ENCODE data around the gene VIP. TPM values are rescaled to one million over a fixed set of nuclear protein-coding genes. Genes with fewer than 3 reads are reported as not detected.
"Not testable (repeated sequence)": the region's sequence is repeated elsewhere in the genome, so short reads cannot be mapped to it uniquely, and the experiment has no call there.

Gene VIP
- polyA plus RNA-seq (2012; ENCODE audit: low read depth, missing spikeins) = not detected

- DNase-seq (ENCODE audit: insufficient read length, low spot score) = no peak
- FAIRE-seq = no peak
- TF ChIP-seq SPI1 (IDR thresholded peaks at IDR 0.05; ENCODE audit: low read depth, low read length) = no peak
- TF ChIP-seq POLR2A (IDR thresholded peaks at IDR 0.05; ENCODE audit: low read depth, low read length) = no peak
- no peak for TF ChIP-seq POU2F2 (IDR thresholded peaks at IDR 0.05; ENCODE audit: low read depth, low read length)
- no peak for TF ChIP-seq TAF1 (IDR thresholded peaks at IDR 0.05; ENCODE audit: low read depth, low read length)
- no peak for TF ChIP-seq PAX5 (IDR thresholded peaks at IDR 0.05; ENCODE audit: insufficient read depth, low read length, severe bottlenecking)
- no peak for TF ChIP-seq POLR2AphosphoS5 (IDR thresholded peaks at IDR 0.05; ENCODE audit: low read depth, low read length)
Observed at GRCh38 chr6:152750694-152751093, at the start of gene VIP. Gene VIP, plus strand, starts transcription at chr6:152750797. Its CDS starts 1,381 bp downstream, at chr6:152752178.

- DNase-seq (ENCODE audit: insufficient read length, low spot score) = no peak
- FAIRE-seq = no peak
- TF ChIP-seq PAX5 (IDR thresholded peaks at IDR 0.05; ENCODE audit: insufficient read depth, low read length, severe bottlenecking) = no peak
Observed at GRCh38 chr6:152701081-152701862, 49.3 kb upstream of the VIP start.

- no peak for DNase-seq (ENCODE audit: insufficient read length, low spot score)
- FAIRE-seq = no peak
- TF ChIP-seq PAX5 (IDR thresholded peaks at IDR 0.05; ENCODE audit: insufficient read depth, low read length, severe bottlenecking) = no peak
- no peak for TF ChIP-seq POLR2AphosphoS5 (IDR thresholded peaks at IDR 0.05; ENCODE audit: low read depth, low read length)
- TF ChIP-seq POLR2A (IDR thresholded peaks at IDR 0.05; ENCODE audit: low read depth, low read length) = no peak
- no peak for TF ChIP-seq TAF1 (IDR thresholded peaks at IDR 0.05; ENCODE audit: low read depth, low read length)
- no peak for TF ChIP-seq POU2F2 (IDR thresholded peaks at IDR 0.05; ENCODE audit: low read depth, low read length)
- TF ChIP-seq SPI1 (IDR thresholded peaks at IDR 0.05; ENCODE audit: low read depth, low read length) = no peak
Observed at GRCh38 chr6:152701863-152702401, 48.7 kb upstream of the VIP start.

DNA sequence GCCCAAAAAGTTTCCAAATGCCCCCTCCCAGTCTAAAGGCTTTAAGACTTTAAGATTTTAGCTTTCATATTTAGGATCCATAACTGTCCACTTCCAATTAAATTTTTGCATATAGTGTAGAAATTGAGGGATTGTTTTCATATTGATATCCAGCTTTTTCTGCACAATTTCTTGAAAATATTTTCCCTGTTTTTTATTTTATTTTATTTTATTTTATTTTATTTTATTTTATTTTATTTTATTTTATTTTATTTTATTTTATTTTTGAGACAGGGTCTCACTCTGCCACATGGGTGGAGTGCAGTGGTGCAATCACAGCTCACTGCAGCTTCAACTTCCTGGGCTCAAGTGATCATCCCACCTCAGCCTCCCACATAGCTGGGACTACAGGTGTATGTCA, 46.8 kb upstream of the VIP start:
- FAIRE-seq = not testable (repeated sequence)

DNA sequence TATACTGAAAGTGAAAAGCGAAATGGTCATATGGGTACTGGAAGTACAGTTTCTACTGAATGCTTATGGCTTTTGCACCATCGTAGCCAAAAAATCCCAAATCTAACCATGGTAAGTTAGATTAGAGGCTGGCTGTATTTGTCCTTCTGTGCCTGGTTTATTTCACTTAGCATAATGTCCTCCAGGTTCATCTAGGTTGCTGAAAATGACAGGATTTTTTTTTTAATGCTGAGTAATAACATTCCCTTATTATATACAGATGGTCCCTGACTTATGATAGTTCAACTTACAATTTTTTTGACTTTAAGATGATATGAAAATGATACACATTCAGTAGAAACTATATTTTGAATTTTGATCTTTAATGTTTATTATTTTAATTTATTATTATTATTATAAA, 45.3 kb upstream of the VIP start:
- no peak for TF ChIP-seq POU2F2 (IDR thresholded peaks at IDR 0.05; ENCODE audit: low read depth, low read length)
- no peak for TF ChIP-seq POLR2AphosphoS5 (IDR thresholded peaks at IDR 0.05; ENCODE audit: low read depth, low read length)
- TF ChIP-seq PAX5 (IDR thresholded peaks at IDR 0.05; ENCODE audit: insufficient read depth, low read length, severe bottlenecking) = no peak
- no peak for TF ChIP-seq POLR2A (IDR thresholded peaks at IDR 0.05; ENCODE audit: low read depth, low read length)
- TF ChIP-seq SPI1 (IDR thresholded peaks at IDR 0.05; ENCODE audit: low read depth, low read length) = no peak
- no peak for TF ChIP-seq TAF1 (IDR thresholded peaks at IDR 0.05; ENCODE audit: low read depth, low read length)
- no peak for FAIRE-seq
- DNase-seq (ENCODE audit: insufficient read length, low spot score) = no peak

More for the DNA sequence above, 46.8 kb upstream of the VIP start:
- not testable (repeated sequence) for DNase-seq (ENCODE audit: insufficient read length, low spot score)

- TF ChIP-seq PAX5 (IDR thresholded peaks at IDR 0.05; ENCODE audit: insufficient read depth, low read length, severe bottlenecking) = no peak
- TF ChIP-seq TAF1 (IDR thresholded peaks at IDR 0.05; ENCODE audit: low read depth, low read length) = no peak
- TF ChIP-seq POLR2AphosphoS5 (IDR thresholded peaks at IDR 0.05; ENCODE audit: low read depth, low read length) = no peak
- no peak for TF ChIP-seq POLR2A (IDR thresholded peaks at IDR 0.05; ENCODE audit: low read depth, low read length)
- DNase-seq (ENCODE audit: insufficient read length, low spot score) (no peak), FAIRE-seq (no peak)
Observed at GRCh38 chr6:152716322-152716721, 34.3 kb upstream of the VIP start.

GRCh38 chr6:152720974-152721373, 29.6 kb upstream of the VIP start:
- DNase-seq (ENCODE audit: insufficient read length, low spot score) (no peak), FAIRE-seq (no peak)
- TF ChIP-seq SPI1 (IDR thresholded peaks at IDR 0.05; ENCODE audit: low read depth, low read length) (no peak), PAX5 (IDR thresholded peaks at IDR 0.05; ENCODE audit: insufficient read depth, low read length, severe bottlenecking) (no peak), POLR2A (IDR thresholded peaks at IDR 0.05; ENCODE audit: low read depth, low read length) (no peak), POU2F2 (IDR thresholded peaks at IDR 0.05; ENCODE audit: low read depth, low read length) (no peak), POLR2AphosphoS5 (IDR thresholded peaks at IDR 0.05; ENCODE audit: low read depth, low read length) (no peak), TAF1 (IDR thresholded peaks at IDR 0.05; ENCODE audit: low read depth, low read length) (no peak)

GRCh38 chr6:152721956-152722355, 28.6 kb upstream of the VIP start:
- no peak for DNase-seq (ENCODE audit: insufficient read length, low spot score)
- TF ChIP-seq SPI1 (IDR thresholded peaks at IDR 0.05; ENCODE audit: low read depth, low read length) (no peak), TAF1 (IDR thresholded peaks at IDR 0.05; ENCODE audit: low read depth, low read length) (no peak)

GRCh38 chr6:152723398-152723797, 27.2 kb upstream of the VIP start:
- DNase-seq (ENCODE audit: insufficient read length, low spot score) (no peak), FAIRE-seq (no peak)
- TF ChIP-seq PAX5 (IDR thresholded peaks at IDR 0.05; ENCODE audit: insufficient read depth, low read length, severe bottlenecking) (no peak), POLR2A (IDR thresholded peaks at IDR 0.05; ENCODE audit: low read depth, low read length) (no peak), POLR2AphosphoS5 (IDR thresholded peaks at IDR 0.05; ENCODE audit: low read depth, low read length) (no peak), SPI1 (IDR thresholded peaks at IDR 0.05; ENCODE audit: low read depth, low read length) (no peak), TAF1 (IDR thresholded peaks at IDR 0.05; ENCODE audit: low read depth, low read length) (no peak), POU2F2 (IDR thresholded peaks at IDR 0.05; ENCODE audit: low read depth, low read length) (no peak)

More at GRCh38 chr6:152721956-152722355, 28.6 kb upstream of the VIP start:
- FAIRE-seq = no peak

- TF ChIP-seq POU2F2 (IDR thresholded peaks at IDR 0.05; ENCODE audit: low read depth, low read length) (no peak), POLR2AphosphoS5 (IDR thresholded peaks at IDR 0.05; ENCODE audit: low read depth, low read length) (no peak), POLR2A (IDR thresholded peaks at IDR 0.05; ENCODE audit: low read depth, low read length) (no peak), TAF1 (IDR thresholded peaks at IDR 0.05; ENCODE audit: low read depth, low read length) (no peak)
- DNase-seq (ENCODE audit: insufficient read length, low spot score) (no peak), FAIRE-seq (no peak)
Observed at GRCh38 chr6:152726313-152726712, 24.3 kb upstream of the VIP start.
